SW480 (cell line): ENCODE results near the gene TMEM86A.
A peak's percentile ranks its signal among the peaks of the same experiment; 100 is the strongest.
"Not testable (repeated sequence)": the region's sequence is repeated elsewhere in the genome, so short reads cannot be mapped to it uniquely, and the experiment has no call there.

Experiments
- DNase-seq: peaks from one replicate; pipeline ENCODE4 v3.0.0-alpha.2; 2016; ENCODE audit warnings: low spot score

Gene TMEM86A, protein sequence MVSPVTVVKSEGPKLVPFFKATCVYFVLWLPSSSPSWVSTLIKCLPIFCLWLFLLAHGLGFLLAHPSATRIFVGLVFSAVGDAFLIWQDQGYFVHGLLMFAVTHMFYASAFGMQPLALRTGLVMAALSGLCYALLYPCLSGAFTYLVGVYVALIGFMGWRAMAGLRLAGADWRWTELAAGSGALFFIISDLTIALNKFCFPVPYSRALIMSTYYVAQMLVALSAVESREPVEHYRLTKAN

DNA sequence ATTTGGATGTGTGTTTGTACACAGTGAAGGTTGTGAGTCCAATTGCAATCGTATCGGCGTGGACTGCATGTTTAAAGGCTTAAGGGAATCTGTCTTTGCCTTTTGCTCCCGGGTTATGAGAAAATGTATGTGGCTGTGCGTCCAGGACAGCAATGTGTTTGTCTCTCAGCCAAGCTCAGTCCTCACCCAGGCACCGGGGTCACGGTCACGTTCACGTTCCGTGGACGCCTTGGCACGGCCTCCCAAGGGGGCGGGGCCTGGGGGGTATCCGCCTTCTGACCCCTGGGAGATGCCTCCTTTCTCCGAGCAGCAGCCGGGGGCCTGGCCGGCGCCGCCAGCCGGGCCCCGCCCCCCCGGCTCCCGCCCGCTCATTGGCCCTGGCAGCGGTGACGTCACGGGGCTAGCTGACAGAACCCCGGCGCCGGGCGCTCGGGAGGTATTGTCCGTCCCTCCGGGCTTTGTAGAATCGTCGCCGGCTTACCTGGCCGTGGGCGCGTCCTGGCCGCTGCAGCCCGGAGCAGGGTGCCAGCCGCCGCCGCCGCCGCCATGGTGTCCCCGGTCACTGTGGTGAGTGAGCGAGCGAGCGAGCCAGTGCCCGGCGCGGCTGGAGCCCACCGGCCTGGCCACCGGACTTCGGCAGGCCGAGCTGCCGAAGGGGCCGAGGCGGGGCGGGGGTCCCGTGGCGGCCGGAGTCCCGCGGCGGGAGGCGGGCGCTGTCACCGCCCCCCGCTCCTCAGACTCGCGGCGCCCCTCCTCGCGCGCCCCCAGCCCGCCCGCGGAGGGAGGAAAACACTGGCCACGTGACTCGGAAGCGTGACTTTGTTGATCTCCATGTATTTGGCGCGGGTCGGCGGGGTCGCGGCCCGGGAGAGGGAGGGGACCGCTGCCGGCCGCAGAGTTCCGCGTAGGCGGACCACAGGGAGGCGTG, at the start of gene TMEM86A:
Gene TMEM86A (plus strand): TSS at position 439 of the 928 bp plus-strand sequence. CDS start 108 bp downstream, at position 547.
- DNase-seq = peak; percentile 82

DNA sequence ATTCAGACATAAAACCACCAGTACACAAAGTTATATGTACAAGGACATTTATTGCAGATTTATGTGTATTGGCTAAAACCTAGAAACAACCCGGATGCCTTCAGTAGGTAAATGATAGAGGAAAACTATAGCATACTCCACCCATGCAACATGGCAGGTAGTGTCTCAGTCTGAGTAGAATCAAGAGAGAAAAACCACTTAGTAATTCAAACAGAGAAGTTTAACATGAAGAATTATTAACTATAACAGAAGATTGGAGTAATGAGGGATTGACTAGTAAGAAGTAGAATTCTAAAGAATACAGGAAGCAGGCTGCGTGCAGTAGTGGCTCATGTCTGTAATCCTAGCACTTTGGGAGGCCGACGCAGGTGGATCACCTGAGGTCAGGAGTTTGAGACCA, 48.2 kb upstream of the TMEM86A start:
- no peak for DNase-seq

- no peak for DNase-seq
Measured at GRCh38 chr11:18650859-18651557, 47.6 kb upstream of the TMEM86A start.

GRCh38 chr11:18657673-18658072, 40.9 kb upstream of the TMEM86A start:
- no peak for DNase-seq

- DNase-seq = not testable (repeated sequence)
Measured at GRCh38 chr11:18665353-18665872, 33.2 kb upstream of the TMEM86A start.

DNA sequence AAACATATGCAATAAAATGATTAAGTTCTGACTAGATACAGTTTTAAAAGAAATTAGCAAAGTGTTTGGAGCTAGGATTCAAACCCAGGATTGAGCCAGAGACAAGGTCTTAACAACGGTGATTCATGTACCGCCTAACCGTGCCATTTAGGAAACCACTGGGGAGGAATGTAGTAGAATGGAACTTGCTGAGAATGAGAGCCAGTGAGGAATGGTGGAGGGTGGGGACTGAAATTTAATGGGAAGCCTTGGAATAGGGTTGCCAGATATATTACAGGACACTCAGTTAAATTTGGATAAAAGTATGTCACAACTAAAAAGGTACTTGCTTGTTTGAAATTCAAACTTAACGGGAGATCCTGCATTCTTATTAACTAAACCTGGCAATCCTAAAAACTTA, 30.4 kb upstream of the TMEM86A start:
- no peak for DNase-seq

DNA sequence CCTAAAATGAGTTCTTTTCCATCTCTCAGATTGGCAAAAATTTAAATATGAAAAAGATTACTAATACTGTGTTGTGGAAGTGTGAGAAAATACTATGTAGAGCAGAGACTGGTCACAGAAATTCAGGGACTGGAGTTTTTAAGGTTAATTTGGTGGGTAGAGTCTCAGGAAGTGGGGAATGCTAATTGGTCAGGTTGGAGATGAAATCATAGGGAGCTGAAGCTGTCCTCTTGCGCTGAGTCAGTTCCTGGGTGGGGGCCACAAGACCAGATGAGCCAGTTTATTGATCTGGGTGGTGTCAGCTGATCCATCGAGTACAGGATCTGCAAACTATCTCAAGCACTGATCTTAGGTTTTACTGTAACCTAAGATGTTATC, 29.4 kb upstream of the TMEM86A start:
- peak; percentile 33 for DNase-seq

- DNase-seq = no peak
Measured at GRCh38 chr11:18669711-18670110, 28.9 kb upstream of the TMEM86A start.

GRCh38 chr11:18671246-18671645, 27.3 kb upstream of the TMEM86A start:
- no peak for DNase-seq

DNA sequence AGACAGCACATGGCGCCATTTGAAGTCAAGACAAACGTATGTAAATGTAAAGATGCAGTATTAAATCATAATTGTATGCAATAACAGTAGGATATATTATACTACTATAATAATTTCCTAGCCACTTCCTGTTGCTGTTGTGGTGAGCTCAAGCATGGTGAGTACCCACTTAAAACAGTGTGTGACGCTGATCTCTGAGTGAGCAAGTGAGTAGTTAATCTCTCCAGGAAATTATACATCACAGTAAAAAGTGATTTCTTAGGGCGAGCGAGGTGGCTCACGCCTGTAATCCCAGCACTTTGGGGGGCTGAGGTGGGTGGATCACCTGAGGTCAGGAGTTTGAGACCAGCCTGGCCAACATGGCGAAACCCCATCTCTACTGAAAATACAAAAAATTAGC, 26.4 kb upstream of the TMEM86A start:
- not testable (repeated sequence) for DNase-seq

- DNase-seq = no peak
Measured at GRCh38 chr11:18676803-18677202, 21.8 kb upstream of the TMEM86A start.

- DNase-seq = no peak
Measured at GRCh38 chr11:18677560-18677959, 21.0 kb upstream of the TMEM86A start.

DNA sequence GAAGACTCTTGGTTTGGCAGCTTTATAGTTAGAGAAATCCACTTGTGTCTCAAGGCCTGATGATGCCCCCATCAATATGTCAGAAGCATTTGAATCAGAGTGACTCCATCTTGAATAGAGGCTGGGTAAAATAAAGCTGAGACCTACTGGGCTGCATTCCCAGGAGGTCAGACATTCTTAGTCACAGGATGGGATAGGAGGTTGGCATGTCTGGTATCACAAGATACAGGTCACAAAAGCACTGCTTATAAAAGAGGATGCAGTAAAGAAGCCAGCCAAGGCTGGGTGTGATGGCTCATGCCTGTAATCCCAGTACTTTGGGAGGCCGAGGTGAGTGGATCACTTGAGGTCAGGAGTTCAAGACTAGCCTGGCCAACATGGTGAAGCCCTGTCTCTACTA, 16.6 kb upstream of the TMEM86A start:
- not testable (repeated sequence) for DNase-seq

DNA sequence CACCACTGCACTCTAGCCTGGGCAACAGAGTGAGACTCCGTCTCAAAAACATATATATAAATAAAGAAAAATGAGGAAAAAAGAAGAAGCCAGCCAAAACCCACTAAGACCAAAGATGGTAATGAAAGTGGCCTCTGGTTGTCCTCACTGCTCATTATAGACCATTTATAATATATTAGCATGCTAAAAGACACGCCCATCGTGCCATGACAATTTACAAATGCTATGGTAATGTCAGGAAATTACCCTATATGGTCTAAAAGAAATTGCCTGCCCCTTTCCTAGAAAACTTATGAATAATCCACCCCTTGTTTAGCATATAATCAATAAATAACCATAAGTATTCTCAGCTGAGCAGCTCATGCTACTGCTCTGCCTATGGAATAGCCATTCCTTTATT, 16.1 kb upstream of the TMEM86A start:
- DNase-seq = no peak

- DNase-seq = no peak
Measured at GRCh38 chr11:18684267-18684666, 14.3 kb upstream of the TMEM86A start.

DNA sequence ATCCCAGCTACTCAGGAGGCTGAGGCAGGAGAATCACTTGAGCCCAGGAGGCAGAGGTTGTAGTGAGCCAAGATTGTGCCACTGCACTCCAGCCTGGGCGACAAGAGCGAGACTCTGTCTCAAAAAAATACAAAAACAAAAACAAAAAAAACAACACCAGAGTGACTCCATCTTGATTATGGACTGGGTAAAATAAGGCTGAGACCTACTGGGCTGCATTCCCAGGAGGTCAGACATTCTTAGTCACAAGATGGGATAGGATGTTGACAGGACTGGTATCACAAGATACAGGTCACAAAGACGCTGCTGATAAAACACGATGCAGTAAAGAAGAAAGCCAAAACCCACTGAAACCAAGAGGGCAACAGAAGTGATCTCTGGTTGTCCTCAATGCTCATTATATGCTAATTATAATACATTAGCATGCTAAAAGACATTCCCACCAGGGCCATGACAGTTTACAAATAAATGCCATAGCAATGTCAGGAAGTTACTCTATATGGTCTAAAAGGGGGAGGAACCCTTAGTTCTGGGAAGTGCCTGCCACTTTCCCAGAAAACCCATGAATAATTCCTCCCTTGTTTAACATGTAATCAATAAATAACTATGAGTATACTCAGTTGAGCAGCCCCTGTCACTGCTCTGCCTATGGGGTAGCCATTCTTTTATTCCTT, 7.0 kb upstream of the TMEM86A start:
- DNase-seq = not testable (repeated sequence)

GRCh38 chr11:18692941-18693760, 5.4 kb upstream of the TMEM86A start:
- DNase-seq = peak; percentile 92

DNA sequence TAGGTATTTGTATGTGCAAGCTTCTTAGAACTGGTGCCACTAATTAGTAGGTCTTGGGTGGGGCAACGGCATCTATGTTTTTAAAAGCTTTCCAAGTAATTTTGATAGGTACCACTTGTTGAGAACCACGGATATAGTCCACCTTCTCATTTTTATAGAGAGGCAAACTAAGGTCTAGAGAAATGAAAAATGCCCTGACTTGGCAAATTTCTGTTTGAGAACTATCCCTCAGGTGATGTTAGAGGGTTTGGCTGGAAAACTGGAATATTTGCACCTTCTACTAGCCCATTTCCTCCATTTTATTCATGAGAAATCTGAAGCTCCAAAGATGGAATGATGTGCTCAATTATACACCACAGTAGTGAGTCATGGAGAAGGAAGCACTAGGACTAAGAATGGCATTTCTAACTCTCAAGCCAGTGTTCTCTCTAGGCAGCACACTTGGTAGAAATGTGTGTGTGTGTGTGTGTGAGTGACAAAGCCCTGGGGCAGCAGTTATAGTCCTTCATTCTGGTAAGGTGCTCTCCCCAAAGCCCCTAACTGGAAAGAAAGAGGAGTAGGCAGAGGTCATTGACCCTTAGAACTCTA, 1.8 kb upstream of the TMEM86A start:
- DNase-seq = peak; percentile 41

GRCh38 chr11:18697576-18697975, 1.0 kb upstream of the TMEM86A start:
- no peak for DNase-seq

- no peak for DNase-seq
Measured at GRCh38 chr11:18699269-18699596, 654 bp downstream of the TMEM86A start.

DNA sequence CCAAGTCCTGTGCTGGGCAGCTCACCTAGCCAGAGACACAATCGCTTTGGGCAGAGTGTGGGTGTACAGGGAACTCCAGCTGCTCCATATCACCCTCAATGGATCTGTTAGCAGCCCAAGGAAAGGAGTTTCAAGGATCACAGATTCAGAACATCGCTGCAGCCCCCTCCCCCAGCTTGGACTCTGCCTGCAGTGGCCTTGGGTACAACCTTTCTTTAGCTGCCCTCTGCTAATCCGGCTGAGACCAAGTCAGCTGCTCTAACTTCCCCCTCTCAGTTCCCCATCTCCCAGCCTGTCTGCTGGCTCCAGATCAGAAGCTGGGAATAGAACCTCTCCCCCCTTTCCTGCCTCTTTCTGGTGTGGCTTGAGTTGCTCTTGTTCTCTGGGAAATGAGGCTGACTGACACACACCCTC, 1.3 kb downstream of the TMEM86A start:
- no peak for DNase-seq
